ENCODE data around the gene ACTN4.
"Not testable (repeated sequence)": the region's sequence is repeated elsewhere in the genome, so short reads cannot be mapped to it uniquely, and the experiment has no call there.

Gene ACTN4

GRCh38 chr19:38769635-38770211 lies 122.3 kb downstream of the ACTN4 start:
- peak; percentile 91 for DNase-seq (ENCODE audit: low spot score)

- DNase-seq (ENCODE audit: low spot score): not testable (repeated sequence)
Measured at GRCh38 chr19:38770228-38770948, 122.9 kb downstream of the ACTN4 start.

- DNase-seq (ENCODE audit: low spot score): not testable (repeated sequence)
Measured at GRCh38 chr19:38770949-38771275, 123.5 kb downstream of the ACTN4 start.

- not testable (repeated sequence) for DNase-seq (ENCODE audit: low spot score)
Measured at GRCh38 chr19:38771569-38771968, 124.1 kb downstream of the ACTN4 start.

- DNase-seq (ENCODE audit: low spot score): no peak
Measured at GRCh38 chr19:38773469-38774177, 126.2 kb downstream of the ACTN4 start, which contains the start of gene LGALS7. LGALS7 (minus strand) TSS chr19:38773517; CDS start chr19:38773492, 25 bp downstream.

GRCh38 chr19:38774181-38774950 lies 126.9 kb downstream of the ACTN4 start:
- no peak for DNase-seq (ENCODE audit: low spot score)

- no peak for DNase-seq (ENCODE audit: low spot score)
Measured at GRCh38 chr19:38778733-38779132, 131.3 kb downstream of the ACTN4 start.

GRCh38 chr19:38780443-38780842 lies 133.0 kb downstream of the ACTN4 start:
- DNase-seq (ENCODE audit: low spot score): no peak

GRCh38 chr19:38781058-38781457 lies 133.6 kb downstream of the ACTN4 start:
- DNase-seq (ENCODE audit: low spot score): no peak

Data from CD4-positive, alpha-beta T cell treated with Interleukin-15 for 4 hours (primary cell).